HG02852 (cell line): Measurements from ENCODE around the gene TPD52L1.

Source experiments
- ATAC-seq: cut with Tn5 transposase; IDR thresholded peaks from one replicate; pipeline ENCODE4 v1.9.1; 2021; ENCODE audit warnings: mild to moderate bottlenecking, moderate library complexity; ENCODE audit not compliant: unreplicated experiment

TPD52L1 gene

DNA sequence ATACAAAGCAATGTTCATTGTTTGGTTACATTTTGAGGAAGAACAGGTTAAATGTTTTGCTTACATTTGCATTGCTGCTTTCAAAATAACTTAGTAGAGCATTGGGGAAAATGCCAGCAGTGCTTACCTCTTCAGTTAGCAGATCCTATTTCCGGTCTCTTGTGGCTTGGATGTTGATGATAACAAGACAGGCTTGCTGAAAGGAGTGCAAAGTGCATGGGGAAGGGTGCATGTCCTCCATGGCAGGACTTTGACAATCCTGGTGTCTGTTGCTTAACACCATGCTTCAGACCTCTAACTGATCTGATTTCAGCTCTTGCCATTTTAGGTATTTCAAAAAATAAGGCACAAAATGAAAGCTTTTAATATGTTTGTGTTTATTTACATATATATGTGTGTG is 21.1 kb downstream of the TPD52L1 start:
- ATAC-seq: no peak

DNA sequence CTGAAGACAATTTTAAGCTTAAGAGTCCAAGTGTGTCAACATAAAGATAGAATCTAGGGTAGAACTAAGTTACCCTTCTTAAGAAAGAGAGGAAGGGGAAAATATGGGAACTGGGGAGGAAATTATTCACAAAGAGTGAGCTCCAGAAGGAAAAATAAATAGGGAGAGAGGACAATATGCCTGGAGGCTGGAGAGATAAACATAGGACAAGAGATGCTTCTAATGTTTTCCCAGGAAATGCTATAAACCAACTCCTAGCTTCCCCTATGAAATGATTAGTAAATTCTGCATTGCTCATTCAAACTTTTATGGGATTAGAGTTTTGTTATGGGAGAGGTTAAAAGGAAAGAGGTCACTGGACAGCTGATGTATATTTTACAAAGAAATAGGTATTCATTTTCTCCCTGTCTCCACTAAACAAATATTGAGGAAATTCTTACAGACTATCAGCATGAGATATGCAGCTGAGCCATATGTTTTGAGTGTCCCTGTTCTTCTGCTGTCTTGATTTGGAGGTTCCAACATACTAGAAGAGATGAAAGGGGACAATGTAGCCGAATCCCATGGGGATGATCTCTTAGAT is 22.0 kb downstream of the TPD52L1 start:
- no peak for ATAC-seq

DNA sequence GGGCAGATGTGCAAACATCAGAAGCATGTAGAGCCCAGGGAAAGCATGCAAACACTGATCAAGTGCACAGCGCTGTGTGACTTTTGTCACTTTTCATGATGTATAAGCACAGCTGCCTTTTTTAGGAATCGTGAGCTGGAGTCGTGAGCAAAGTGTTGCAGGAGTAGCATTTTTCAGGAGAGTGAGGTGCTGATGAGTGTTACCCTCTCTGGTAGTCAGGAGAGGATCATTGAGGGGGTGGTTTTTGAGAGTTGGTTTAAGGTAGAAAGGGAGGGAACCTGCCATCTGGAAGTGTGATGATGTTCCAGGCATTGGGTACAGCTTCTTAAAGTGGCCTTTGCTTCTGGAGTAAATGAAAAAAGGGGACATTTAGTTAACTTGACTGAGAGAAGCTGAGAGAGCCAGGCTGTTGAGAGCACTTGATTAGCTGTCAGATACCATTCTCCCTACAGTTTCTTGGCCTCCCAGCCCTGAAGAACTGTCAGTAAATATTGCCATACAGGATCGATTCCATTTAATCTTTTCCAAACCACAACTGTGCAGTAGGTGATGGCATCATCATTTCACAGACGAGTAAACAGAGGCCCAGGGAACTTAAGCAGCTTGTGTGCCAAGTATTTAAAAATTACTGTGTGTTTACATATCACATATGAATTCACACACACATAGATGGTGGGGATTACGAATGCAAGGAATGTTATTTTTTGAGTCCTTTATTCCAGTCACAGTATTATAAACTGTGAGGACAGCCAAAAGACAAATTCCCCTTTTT is 28.9 kb downstream of the TPD52L1 start:
- no peak for ATAC-seq

DNA sequence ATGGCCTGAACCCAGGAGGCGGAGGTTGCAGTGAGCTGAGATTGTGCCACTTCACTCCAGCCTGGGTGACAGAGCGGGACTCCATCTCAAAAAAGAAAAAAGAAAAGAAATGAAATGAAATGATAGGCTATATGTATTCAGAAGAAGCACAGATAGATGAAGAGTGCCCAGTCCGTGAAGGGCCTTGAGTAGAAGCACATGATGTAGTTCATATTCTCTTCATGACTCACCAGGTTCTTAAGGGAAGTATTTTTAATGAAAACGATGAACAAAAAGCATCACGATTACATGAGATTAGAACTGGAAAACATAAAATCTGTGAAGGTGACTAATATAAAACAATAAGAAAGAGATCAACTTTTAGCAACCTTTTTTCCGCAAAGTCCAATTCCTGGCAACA is 29.8 kb downstream of the TPD52L1 start:
- ATAC-seq: no peak

DNA sequence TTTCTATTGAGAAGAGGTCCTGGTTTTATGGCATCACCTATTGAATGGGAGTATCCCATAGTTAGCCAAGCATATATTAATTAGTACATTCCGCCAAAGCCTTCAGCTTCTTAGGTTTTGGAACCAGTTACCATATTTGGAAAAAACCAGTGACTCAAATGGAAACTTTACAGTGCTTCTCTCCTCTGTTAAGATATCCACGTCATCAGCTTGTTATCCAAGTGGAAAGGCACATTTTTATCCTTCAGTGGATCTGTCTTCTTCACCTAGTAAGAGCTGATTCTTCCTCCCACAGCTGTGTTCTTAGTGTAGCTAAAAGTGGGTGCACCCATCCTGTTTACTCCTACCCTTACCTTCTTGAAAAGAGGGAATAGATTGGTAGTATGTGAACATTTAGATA is 34.5 kb downstream of the TPD52L1 start:
- no peak for ATAC-seq

DNA sequence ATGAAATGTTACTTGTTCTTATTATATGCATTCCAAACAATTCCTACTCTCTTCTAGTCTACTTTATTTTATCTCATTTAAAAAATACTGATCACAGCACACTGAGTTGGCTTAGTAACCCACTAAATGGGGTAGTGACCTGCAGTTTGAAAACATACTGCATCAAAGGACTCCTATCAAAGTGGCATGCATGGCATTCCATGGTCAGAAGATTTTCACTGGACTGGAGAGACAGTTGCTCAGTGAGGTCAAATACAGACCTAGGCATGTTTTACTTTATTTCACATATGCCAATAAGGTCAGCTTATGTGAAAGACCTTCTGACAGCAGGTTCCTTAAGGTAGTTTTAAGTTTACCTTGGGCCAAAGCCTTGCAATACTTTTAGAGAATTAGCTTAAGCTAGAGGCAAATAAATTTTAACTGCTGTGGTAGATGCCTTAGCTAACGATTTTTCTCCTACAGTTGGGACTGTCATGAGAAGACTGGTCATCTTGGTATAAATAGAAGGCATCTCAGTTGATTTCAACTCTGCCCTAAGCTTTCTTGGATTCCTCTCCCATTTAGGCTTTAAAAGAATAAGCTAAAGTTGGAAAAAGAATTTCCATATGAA is 35.1 kb downstream of the TPD52L1 start:
- ATAC-seq: no peak

DNA sequence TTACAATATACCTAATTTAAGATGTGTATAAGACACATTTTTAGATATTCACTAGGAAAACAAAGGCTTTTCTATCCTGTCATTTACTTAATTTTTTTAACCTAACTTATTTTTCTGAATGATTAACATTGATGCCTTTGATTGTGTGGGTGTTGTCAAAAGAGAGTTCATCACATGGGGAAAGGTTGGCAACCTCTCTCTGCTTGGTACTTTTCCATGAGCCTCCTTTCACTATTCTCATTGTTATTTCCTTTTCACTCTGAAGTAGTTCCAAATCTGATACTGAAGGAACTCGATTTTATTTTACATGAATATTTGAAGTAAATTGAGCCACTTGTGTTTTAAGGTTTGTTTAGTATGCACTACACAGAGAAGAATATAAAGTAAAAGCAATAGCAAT is 35.9 kb downstream of the TPD52L1 start:
- ATAC-seq: no peak

DNA sequence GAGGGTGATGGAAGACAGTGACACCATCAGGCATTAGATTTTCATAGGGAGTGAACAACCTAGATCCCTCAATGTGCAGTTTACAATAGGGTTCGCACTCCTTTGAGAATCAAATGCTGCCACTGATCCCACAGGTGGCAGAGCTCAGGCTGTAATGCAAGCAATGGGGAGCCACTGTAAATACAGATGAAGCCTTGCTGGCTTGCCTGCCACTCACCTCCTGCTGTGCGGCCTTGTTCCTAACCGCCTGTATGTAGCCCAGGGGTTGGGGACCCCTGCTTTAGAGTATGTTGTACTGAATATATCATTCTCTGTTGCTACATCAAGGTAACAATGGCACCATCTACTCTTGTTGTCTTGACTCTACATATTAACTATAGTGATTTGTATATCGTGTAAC is 37.1 kb downstream of the TPD52L1 start:
- ATAC-seq: no peak

- ATAC-seq: peak; percentile 97
Observed at GRCh38 chr6:125191916-125192609, 38.5 kb downstream of the TPD52L1 start.

- peak; percentile 9 for ATAC-seq
Observed at GRCh38 chr6:125192610-125192930, 39.0 kb downstream of the TPD52L1 start.

- ATAC-seq: no peak
Observed at GRCh38 chr6:125193208-125193607, 39.6 kb downstream of the TPD52L1 start.

DNA sequence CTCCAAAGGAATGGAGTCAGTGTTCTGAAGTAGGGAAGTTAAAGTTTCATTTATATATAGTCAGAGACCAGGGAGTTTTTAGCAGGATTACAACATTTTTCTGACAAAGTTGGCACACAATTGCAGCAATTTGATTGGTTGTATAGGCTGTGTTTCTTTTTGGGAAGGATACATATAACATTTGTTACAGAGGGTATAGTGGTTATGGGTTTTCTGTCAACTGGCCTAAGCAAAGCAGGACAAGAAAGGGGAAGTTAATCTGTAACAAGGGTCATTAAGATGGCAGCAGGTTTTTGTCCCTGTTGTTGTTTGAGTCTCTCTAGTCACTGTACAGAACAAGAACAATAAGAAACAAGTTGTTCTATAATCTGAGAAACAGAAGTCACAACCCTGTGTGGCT is 41.4 kb downstream of the TPD52L1 start:
- ATAC-seq: no peak

DNA sequence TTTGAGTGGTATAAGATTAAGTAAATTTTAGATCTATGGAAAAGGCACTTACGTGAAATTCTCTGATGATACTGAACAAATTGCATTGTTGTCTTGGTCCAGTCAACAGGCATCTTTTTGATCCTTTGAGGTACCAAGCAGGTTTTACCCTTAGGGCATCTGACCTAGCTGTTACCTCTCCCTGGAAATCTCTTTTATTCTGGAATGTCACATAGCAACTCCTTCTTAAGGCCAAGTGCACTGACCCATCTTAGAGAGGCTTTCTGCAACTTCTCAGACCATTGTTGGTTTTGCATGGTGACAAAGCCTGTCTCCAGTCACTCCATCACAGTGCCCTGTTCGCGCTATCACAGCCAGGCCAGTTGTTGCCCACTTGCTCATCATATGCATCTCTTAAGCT is 42.0 kb downstream of the TPD52L1 start:
- no peak for ATAC-seq

GRCh38 chr6:125196613-125197012 is 43.0 kb downstream of the TPD52L1 start:
- ATAC-seq: no peak

DNA sequence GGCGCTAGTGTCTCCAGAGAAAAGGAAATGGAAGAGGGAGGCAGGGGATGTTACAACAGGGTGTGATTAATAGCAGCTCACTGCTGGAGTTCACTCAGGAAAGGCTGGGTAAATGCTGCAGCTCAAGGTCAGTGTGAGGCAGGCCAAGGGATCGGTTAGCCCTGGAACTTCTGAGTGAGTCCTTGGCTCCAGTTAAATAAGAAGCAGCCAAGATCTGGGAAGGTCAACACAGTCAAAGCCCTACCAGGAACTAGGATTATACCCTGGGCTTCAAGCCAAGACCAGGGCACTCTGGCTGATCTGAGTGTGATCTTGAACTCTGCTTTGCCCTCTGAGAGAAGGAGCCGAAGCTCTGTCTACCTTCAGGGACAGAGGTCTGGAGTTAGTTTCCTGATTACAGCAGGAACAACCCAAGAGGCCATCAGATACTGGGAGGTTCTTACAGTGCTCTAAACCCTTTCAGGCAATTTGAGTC is 44.3 kb downstream of the TPD52L1 start:
- ATAC-seq: no peak

GRCh38 chr6:125198398-125198937 is 44.9 kb downstream of the TPD52L1 start:
- no peak for ATAC-seq

GRCh38 chr6:125200941-125201340 is 47.4 kb downstream of the TPD52L1 start:
- no peak for ATAC-seq

GRCh38 chr6:125201961-125202729 is 48.6 kb downstream of the TPD52L1 start:
- no peak for ATAC-seq

DNA sequence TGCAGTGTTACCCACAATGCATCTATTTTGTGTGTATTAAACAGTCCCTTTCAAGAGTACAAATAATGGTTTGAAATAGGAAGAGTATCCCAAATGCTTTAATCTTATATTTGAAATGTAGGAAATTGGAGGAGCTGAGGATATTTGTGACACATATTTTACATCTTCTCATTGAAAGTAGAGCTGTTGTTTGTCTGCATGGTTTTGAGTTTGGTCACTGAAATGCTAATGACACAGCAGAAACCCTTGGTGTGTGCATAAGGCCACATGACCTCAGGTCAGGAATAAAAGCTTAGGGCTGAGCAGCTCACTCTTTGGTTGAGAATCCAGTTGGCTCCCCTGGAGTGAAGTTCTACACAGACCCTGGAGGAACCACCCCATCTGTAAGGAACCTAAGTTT is 49.8 kb downstream of the TPD52L1 start:
- no peak for ATAC-seq

DNA sequence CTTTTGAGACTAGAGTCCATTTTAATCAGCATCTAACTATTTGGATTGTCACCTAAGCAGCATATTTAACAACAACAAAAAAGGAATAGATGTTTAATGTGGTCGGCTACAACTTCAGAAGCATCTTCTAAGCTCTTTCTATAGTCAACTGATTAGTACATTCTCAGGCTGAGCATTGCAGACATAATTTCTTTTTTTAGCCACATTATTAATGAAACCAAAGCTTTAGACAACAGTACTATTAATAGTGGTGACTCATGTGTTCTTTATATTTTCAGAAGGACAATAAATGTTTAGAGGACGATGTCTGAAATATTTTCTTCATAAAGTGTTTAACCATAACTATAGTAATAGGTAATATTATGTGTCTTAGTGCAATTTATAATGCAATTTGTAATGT is 52.4 kb downstream of the TPD52L1 start:
- no peak for ATAC-seq

GRCh38 chr6:125206389-125206788 is 52.8 kb downstream of the TPD52L1 start:
- no peak for ATAC-seq
